Measurements from ENCODE around the gene RPUSD1. TPM values are rescaled to one million over a fixed set of nuclear protein-coding genes. Genes with fewer than 3 reads are reported as not detected.

Gene RPUSD1
- total and polyA plus RNA-seq, 2 donors (not counting 3 experiments of a cell fraction or from before 2014, with no cell fraction given) = 46.2 to 55.8 TPM

- ChIA-PET CTCF (interaction anchor here (0.8 to 1.5 kb wide), 3 partner anchors 21 to 48 kb away, joined by 4 to 7 read pairs (median 7); partner anchors contain the start of genes CHTF18, METRN and RPUSD1), POLR2A (no interaction called here)
Measured at GRCh38 chr16:740459-740763, 47.8 kb downstream of the RPUSD1 start.

More at GRCh38 chr16:740459-740763, 47.8 kb downstream of the RPUSD1 start:
- Histone ChIP-seq H3K9ac (replicated peaks; ENCODE audit: extremely low read depth, insufficient read depth, low read length) (peak overlapping the region; percentile 76), H2AFZ (ENCODE audit: low read depth, low read length) (peak overlapping the region; percentile 78), H4K20me1 (replicated peaks; ENCODE audit: control insufficient read depth, extremely low read depth, insufficient read depth, low read length) (no peaks in the 10 kb centered on the region), H3K79me2 (ENCODE audit: control insufficient read depth, insufficient read depth, low read length) (peaks cover 6% of the 10 kb centered on the region), H3K27me3 (ENCODE audit: control insufficient read depth in 2 of 2, insufficient read depth in 2 of 2, low read length in 2 of 2) (no peaks in the 10 kb centered on the region), H3K36me3 (ENCODE audit: control insufficient read depth in 2 of 2, extremely low read depth in 1 of 2, insufficient read depth in 2 of 2, low read length in 2 of 2) (peaks cover 3 to 21% of the 10 kb centered on the region in 2 experiments), H3K9me3 (replicated peaks; ENCODE audit: control insufficient read depth, insufficient read depth, low read length) (no peaks in the 10 kb centered on the region), H3K27ac (ENCODE audit: insufficient read depth, low read depth, low read length) (peak overlapping the region; percentile 27), H3K4me2 (ENCODE audit: insufficient read depth, low read length) (peak overlapping the region; percentile 61), H3K9me1 (replicated peaks; ENCODE audit: control insufficient read depth, extremely low read depth, insufficient read depth, low read length) (no peaks in the 10 kb centered on the region), H3K4me3 (replicated peaks in 1 of 3; ENCODE audit: insufficient read depth in 1 of 3, low read depth in 1 of 3, low read length in 3 of 3) (peak overlapping the region; percentile 48 to 82 (median 70)), H3K4me1 (ENCODE audit: control insufficient read depth, extremely low read depth, insufficient read depth, low read length) (peaks cover 10% of the 10 kb centered on the region)
- dilution Hi-C loops (cut with MboI; ENCODE audit: extremely low pct_ligation_motif_present, low sequenced_read_pairs) = no loop called here
- TF ChIP-seq JUN (IDR thresholded peaks at IDR 0.05; ENCODE audit: borderline replicate concordance, insufficient read depth, insufficient read length, low read depth) (no peak), CTCF (IDR thresholded peaks at IDR 0.05; ENCODE audit: extremely low read depth in 1 of 2, insufficient read depth in 1 of 2, low read depth in 1 of 2, low read length in 2 of 2) (no peak), MAX (IDR thresholded peaks at IDR 0.05; ENCODE audit: insufficient read depth, insufficient read length) (no peak), POLR2AphosphoS5 (IDR thresholded peaks at IDR 0.05; ENCODE audit: insufficient read depth, low read depth, low read length) (no peak), POLR2A (IDR thresholded peaks at IDR 0.05; ENCODE audit: low read depth, low read length) (no peak), FOS (IDR thresholded peaks at IDR 0.05; ENCODE audit: borderline replicate concordance, insufficient read depth, low read length) (no peak), EZH2 (IDR thresholded peaks at IDR 0.05; ENCODE audit: borderline replicate concordance, low read depth, low read length, severe bottlenecking) (no peak), MYC (IDR thresholded peaks at IDR 0.05; ENCODE audit: low read depth, low read length) (no peak), GATA2 (IDR thresholded peaks at IDR 0.05; ENCODE audit: insufficient read depth, insufficient read length, low read depth, low read length) (no peak)
- DNase-seq (ENCODE audit: low read depth, low spot score) = no peak
- TSS peak; percentile 48 for BruUV-seq (replicated peaks)
- intact Hi-C loops (cut with micrococcal nuclease) = loop anchor here (5.0 kb wide), 1 partner anchor 47 kb away; the partner anchor contains the start of genes CHTF18 and RPUSD1
- no peak for FAIRE-seq
